Left forelimb (tissue), 1 donor: ENCODE data around the gene ITPK1.

ENCODE experiments used
- DNase-seq: peaks from one replicate; pipeline ENCODE4 v3.0.0-alpha.2; 2018; ENCODE audit warnings: low spot score

The ITPK1 gene

GRCh38 chr14:93010522-93011140 lies 105.1 kb downstream of the ITPK1 start:
- no peak for DNase-seq

GRCh38 chr14:93010130-93010499 lies 105.6 kb downstream of the ITPK1 start:
- no peak for DNase-seq

- DNase-seq, result no peak
These were observed 106.1 kb downstream of the ITPK1 start for GRCh38 chr14:93009471-93010129.

GRCh38 chr14:93008381-93008780 lies 107.3 kb downstream of the ITPK1 start:
- DNase-seq, result no peak

GRCh38 chr14:93007225-93007997 lies 108.3 kb downstream of the ITPK1 start:
- DNase-seq, result no peak

- DNase-seq, result no peak
These were observed 109.1 kb downstream of the ITPK1 start for GRCh38 chr14:93006567-93007051.

GRCh38 chr14:93005838-93006237 lies 109.9 kb downstream of the ITPK1 start:
- no peak for DNase-seq

GRCh38 chr14:93005135-93005813 lies 110.5 kb downstream of the ITPK1 start:
- DNase-seq, result no peak

- DNase-seq, result no peak
These were observed 111.0 kb downstream of the ITPK1 start for GRCh38 chr14:93004699-93005082.

GRCh38 chr14:93003945-93004698 lies 111.6 kb downstream of the ITPK1 start:
- DNase-seq, result no peak

GRCh38 chr14:93002851-93003298 lies 112.8 kb downstream of the ITPK1 start:
- no peak for DNase-seq

GRCh38 chr14:93002049-93002448 lies 113.7 kb downstream of the ITPK1 start:
- no peak for DNase-seq

- DNase-seq, result no peak
These were observed 116.8 kb downstream of the ITPK1 start for GRCh38 chr14:92998946-92999345.

GRCh38 chr14:92997343-92998061 lies 118.2 kb downstream of the ITPK1 start:
- no peak for DNase-seq

- DNase-seq, result no peak
These were observed 120.1 kb downstream of the ITPK1 start for GRCh38 chr14:92995620-92996019.

- no peak for DNase-seq
These were observed 120.8 kb downstream of the ITPK1 start for GRCh38 chr14:92994942-92995341.

- DNase-seq, result no peak
These were observed 121.5 kb downstream of the ITPK1 start for GRCh38 chr14:92994131-92994676.

GRCh38 chr14:92993302-92993701 lies 122.4 kb downstream of the ITPK1 start:
- no peak for DNase-seq

GRCh38 chr14:92991536-92991935 lies 124.2 kb downstream of the ITPK1 start:
- no peak for DNase-seq
